Activated naive CD8-positive, alpha-beta T cell treated with anti-CD3 and anti-CD28 coated beads, Interleukin-2, amount 50 U/mL, for 24 hours (primary cell): ENCODE data around the gene KLF4.
A peak's percentile ranks its signal among the peaks of the same experiment; 100 is the strongest.
"Not testable (repeated sequence)": the region's sequence is repeated elsewhere in the genome, so short reads cannot be mapped to it uniquely, and the experiment has no call there.

ENCODE experiments used
- ATAC-seq: fragments of 150-1000 bp; cut with Tn5 transposase; one replicate; pipeline ENCODE4 v1.10.0; 2021
- DNase-seq: peaks from one replicate; pipeline ENCODE4 v3.0.0; 2021
- H3K27ac Mint-ChIP-seq: one replicate; pipeline ENCODE4 v1.8.0; 2021; ENCODE audit warnings: mild to moderate bottlenecking, mixed read lengths
- H3K27me3 Mint-ChIP-seq: one replicate; pipeline ENCODE4 v1.8.0; 2021; ENCODE audit warnings: mixed read lengths
- H3K36me3 Mint-ChIP-seq: one replicate; pipeline ENCODE4 v1.8.0; 2021; ENCODE audit warnings: low read depth, mixed read lengths
- H3K4me1 Mint-ChIP-seq: one replicate; pipeline ENCODE4 v1.8.0; 2021; ENCODE audit warnings: mixed read lengths
- H3K4me3 Mint-ChIP-seq: one replicate; pipeline ENCODE4 v1.8.0; 2021; ENCODE audit warnings: mild to moderate bottlenecking, moderate library complexity, mixed read lengths
- H3K9me3 Mint-ChIP-seq: one replicate; pipeline ENCODE4 v1.8.0; 2021; ENCODE audit warnings: mixed read lengths

Gene KLF4

DNA sequence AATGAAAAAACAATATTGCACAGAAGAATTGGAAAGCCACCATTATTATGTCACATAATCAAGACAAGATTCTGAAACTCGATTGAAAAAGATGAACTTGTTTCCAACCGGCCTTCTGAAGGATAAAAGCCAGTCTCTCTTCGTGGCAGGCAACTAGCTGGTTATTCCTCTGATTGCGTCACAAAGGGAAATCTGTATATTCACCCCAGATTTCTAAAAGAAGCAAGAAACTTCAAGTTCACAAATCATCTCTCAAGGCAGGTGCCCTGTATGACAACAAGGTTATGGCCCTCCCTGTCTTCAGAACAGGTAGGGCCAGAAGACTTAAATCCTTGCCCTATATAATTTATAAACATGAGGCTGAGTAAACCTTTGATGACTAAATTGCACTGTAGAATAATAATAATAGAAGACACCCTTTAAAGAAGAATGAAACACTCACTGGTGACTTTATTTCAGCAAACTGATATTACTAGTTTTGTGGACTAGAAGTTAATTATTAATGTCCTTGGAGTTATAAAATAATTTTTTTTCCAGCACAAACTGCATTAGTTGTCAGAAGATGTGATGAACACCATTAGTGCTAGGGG lies 2.9 kb upstream of the KLF4 start:
- DNase-seq = no peak
- ATAC-seq = no peak
- no peaks in the 10 kb centered on the region for H3K36me3 Mint-ChIP-seq
- no peak overlapping the region for H3K4me3 Mint-ChIP-seq
- H3K27ac Mint-ChIP-seq = no peak overlapping the region
- peaks cover 16% of the 10 kb centered on the region for H3K4me1 Mint-ChIP-seq
- peaks cover 56% of the 10 kb centered on the region for H3K27me3 Mint-ChIP-seq
- H3K9me3 Mint-ChIP-seq = no peaks in the 10 kb centered on the region

DNA sequence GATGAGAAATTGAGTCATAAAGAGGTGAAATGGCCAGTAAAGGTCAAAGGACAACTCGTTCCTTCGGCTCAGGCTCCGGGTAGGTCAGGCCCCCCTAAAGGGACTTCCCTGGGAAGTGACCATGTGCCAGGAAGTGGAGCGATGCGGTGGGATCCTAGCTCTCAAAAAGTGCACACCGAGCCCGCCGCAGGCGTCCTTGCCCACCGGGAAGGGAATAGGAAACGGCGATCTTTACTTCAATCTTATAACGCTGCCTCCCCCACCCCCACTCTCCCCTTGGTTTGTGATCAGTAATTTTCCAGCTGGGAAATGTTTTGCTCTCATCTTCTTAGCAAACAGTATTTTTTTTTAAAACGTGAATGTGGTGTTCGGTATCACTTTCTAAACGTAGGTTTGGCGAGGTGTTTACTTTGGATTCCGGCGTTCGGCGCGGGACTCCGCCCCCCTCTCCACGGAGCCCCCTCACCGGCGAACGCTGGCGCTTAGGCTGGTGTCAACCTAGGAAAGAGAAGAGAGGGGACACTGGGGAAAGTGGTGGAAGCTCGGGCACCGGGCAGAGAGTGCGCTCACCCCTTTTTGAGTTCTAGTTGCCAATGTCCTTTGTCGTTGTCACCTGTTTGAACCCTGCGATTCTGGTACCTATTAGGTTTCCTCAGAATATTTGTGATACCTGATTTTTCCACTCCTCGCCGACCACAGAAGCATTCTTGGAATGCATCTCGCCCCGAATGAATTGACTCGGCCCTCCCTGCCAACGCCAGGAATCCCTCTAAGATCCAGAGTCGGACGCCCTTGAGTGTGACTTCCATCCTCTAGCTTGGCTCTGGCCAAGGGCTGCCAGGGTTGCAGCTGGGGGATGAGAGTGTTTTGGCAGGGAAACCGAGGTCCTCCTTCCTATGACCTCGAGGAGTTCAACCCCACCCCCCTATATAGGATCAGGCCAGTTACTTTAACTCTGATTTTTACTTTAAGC lies 1.8 kb upstream of the KLF4 start:
- H3K27ac Mint-ChIP-seq = no peak overlapping the region
- H3K9me3 Mint-ChIP-seq = no peaks in the 10 kb centered on the region
- H3K4me1 Mint-ChIP-seq = peaks cover 16% of the 10 kb centered on the region
- DNase-seq = no peak
- no peak for ATAC-seq
- peak overlapping the region; percentile 77 for H3K4me3 Mint-ChIP-seq
- no peaks in the 10 kb centered on the region for H3K36me3 Mint-ChIP-seq
- peaks cover 63% of the 10 kb centered on the region for H3K27me3 Mint-ChIP-seq

DNA sequence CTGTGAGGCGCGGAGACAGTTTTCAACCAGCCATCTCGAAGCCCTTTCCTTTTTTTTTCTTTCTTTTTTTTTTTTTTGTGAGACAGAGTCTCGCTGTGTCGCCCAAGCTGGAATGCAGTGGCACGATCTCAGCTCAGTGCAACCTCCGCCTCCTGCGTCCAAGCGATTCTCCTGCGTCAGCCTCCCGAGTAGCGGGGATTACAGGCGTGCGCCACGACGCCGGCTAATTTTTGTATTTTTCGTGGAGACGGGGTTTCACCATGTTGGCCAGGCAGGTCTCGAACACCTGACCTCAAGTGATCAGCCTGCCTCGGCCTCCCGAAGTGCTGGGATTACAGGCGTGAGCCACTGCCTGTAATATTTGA lies 1.0 kb upstream of the KLF4 start:
- not testable (repeated sequence) for H3K27ac Mint-ChIP-seq, H3K36me3 Mint-ChIP-seq, ATAC-seq, H3K9me3 Mint-ChIP-seq
- Mint-ChIP-seq H3K4me1 (peaks cover 16% of the 10 kb centered on the region), H3K4me3 (peak overlapping the region; percentile 77), H3K27me3 (peaks cover 68% of the 10 kb centered on the region)
- peak; percentile 3 for DNase-seq

DNA sequence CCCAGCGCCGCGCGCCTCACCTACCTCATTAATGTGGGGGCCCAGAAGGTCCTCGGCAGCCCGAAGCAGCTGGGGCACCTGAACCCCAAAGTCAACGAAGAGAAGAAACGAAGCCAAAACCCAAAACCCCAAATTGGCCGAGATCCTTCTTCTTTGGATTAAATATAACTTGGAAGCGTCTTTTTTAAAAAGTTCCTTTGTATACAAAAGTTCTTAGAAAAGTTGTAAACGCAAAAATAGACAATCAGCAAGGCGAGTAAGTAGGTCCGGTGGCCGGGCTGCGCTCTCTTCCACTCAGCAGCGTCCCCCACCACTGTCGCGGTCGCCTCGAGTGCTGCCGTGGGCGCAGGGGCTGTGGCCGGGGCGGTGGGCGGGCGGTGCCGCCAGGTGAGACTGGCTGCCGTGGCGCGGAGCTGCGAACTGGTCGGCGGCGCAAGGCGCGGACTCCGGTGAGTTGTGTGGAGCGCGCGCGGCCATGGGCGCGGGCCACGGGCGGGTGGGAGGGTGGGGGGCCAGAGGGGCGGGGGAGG lies 360 bp downstream of the KLF4 start:
- Mint-ChIP-seq H3K27ac (no peak overlapping the region), H3K9me3 (no peaks in the 10 kb centered on the region)
- ATAC-seq = peak; percentile 4

DNA sequence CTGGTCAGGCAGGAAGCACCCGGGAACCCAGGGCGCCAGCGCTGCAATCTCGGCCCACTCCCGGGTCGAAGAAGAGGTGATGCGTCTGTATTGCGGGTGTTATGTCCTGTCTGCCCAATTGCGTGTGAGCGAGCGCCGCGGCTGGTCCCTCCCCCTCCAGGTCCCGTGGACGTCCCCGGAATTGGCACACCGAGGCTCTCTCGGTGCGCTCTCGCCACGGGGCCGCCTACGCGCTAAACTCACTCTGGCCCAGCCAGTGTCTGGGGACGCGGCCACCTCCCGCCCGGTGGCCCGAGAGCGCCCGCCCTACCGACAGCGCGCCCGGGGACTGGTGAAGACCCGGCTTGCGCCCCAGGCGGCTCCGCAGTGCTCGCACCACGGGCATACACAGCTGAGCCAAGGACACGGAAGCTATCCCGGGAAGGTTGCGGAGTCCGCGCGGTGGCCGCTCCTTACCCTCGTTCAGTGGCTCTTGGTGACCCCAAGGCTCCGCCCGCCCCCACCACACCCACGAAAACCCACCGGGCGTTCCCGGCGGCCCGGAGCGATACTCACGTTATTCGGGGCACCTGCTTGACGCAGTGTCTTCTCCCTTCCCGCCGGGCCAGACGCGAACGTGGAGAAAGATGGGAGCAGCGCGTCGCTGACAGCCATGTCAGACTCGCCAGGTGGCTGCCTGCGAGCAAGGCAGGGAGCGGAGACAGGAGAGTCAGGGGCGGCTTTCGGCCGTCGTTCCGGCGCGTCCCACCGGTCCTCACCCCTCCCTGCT lies 1.0 kb downstream of the KLF4 start:
- ATAC-seq (no peak), DNase-seq (peak; percentile 21)
- no peak overlapping the region for H3K27ac Mint-ChIP-seq
- H3K4me1 Mint-ChIP-seq = peaks cover 16% of the 10 kb centered on the region
- peaks cover 58% of the 10 kb centered on the region for H3K27me3 Mint-ChIP-seq
- no peaks in the 10 kb centered on the region for H3K36me3 Mint-ChIP-seq
- H3K9me3 Mint-ChIP-seq = no peaks in the 10 kb centered on the region
- H3K4me3 Mint-ChIP-seq = peak overlapping the region; percentile 66

More for the DNA sequence above, 360 bp downstream of the KLF4 start:
- no peaks in the 10 kb centered on the region for H3K36me3 Mint-ChIP-seq
- DNase-seq = no peak
- H3K4me3 Mint-ChIP-seq = peak overlapping the region; percentile 66
- peaks cover 63% of the 10 kb centered on the region for H3K27me3 Mint-ChIP-seq
- H3K4me1 Mint-ChIP-seq = peaks cover 16% of the 10 kb centered on the region

DNA sequence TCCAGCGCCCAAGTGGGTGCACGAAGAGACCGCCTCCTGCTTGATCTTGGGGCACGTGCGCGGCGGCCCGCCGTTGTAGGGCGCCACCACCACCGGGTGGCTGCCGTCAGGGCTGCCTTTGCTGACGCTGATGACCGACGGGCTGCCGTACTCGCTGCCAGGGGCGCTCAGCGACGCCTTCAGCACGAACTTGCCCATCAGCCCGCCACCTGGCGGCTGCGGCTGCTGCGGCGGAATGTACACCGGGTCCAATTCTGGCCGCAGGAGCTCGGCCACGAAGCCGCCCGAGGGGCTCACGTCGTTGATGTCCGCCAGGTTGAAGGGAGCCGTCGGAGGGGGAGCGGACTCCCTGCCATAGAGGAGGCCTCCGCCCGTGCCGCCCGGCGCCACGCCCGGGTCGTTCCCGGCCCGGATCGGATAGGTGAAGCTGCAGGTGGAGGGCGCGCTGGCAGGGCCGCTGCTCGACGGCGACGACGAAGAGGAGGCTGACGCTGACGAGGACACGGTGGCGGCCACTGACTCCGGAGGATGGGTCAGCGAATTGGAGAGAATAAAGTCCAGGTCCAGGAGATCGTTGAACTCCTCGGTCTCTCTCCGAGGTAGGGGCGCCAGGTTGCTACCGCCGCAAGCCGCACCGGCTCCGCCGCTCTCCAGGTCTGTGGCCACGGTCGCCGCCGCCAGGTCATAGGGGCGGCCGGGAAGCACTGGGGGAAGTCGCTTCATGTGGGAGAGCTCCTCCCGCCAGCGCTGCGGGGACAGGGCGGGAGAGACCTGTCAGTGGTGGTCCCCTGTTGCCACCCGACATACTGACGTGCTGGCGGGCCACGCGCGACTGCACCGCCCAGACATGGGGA lies 1.8 kb downstream of the KLF4 start:
- DNase-seq (peak; percentile 23), ATAC-seq (no peak)
- H3K27ac Mint-ChIP-seq = no peak overlapping the region
- H3K27me3 Mint-ChIP-seq = peaks cover 59% of the 10 kb centered on the region
- H3K9me3 Mint-ChIP-seq = no peaks in the 10 kb centered on the region
- peaks cover 16% of the 10 kb centered on the region for H3K4me1 Mint-ChIP-seq
- no peaks in the 10 kb centered on the region for H3K36me3 Mint-ChIP-seq
- H3K4me3 Mint-ChIP-seq = no peak overlapping the region

DNA sequence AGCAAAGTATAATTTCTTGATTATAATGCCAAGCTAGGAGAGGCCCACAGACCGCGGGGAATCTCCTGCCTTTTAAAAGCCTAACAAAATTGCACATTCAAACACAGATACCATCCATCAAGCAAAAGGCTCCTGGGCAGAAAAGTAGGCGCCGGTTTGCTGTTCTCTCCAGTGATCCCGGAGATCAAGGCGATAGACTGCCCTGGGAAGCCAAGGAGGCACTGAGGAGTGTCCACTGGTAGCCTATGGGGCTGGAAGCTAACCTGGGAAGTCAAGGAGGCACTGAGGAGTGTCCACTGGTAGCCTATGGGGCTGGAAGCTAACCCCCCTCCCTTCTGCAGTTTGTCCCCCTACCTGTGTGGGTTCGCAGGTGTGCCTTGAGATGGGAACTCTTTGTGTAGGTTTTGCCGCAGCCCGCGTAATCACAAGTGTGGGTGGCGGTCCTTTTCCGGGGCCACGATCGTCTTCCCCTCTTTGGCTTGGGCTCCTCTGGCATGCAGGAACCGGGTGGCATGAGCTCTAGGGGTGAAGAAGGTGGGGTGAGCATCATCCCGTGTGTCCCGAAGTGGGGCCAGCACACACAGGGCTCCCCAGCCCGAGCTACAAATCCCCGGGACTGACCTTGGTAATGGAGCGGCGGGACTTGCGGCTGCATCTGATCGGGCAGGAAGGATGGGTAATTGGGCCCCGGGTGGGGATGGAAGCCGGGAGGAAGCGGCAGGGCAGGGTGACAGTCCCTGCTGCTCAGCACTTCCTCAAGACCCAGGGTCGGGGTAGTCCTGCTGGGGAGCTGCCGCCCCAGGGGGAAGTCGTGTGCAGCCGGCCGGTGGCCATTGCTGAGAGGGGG lies 2.7 kb downstream of the KLF4 start:
- DNase-seq = peak; percentile 4
- H3K27me3 Mint-ChIP-seq = peaks cover 51% of the 10 kb centered on the region
- no peak overlapping the region for H3K4me3 Mint-ChIP-seq
- H3K27ac Mint-ChIP-seq = no peak overlapping the region
- H3K9me3 Mint-ChIP-seq = no peaks in the 10 kb centered on the region
- H3K36me3 Mint-ChIP-seq = no peaks in the 10 kb centered on the region
- no peak for ATAC-seq
- H3K4me1 Mint-ChIP-seq = peaks cover 16% of the 10 kb centered on the region

DNA sequence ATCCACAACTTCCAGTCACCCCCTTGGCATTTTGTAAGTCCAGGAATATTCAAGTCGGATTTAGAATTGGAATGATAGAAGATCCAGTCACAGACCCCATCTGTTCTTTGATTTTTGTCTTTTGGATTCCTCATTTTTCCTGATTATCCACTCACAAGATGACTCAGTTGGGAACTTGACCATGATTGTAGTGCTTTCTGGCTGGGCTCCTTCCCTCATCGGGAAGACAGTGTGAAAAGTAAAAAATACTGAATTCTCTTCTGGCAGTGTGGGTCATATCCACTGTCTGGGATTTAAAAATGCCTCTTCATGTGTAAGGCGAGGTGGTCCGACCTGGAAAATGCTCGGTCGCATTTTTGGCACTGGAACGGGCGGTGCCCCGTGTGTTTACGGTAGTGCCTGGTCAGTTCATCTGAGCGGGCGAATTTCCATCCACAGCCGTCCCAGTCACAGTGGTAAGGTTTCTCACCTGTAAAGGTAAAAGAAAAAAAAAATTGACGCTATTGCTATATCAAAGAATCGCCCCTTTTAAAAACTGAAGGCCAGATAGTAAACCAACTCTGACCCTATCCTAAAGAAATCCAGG lies 4.0 kb downstream of the KLF4 start:
- no peak overlapping the region for H3K27ac Mint-ChIP-seq
- no peaks in the 10 kb centered on the region for H3K9me3 Mint-ChIP-seq
- H3K4me1 Mint-ChIP-seq = peaks cover 8% of the 10 kb centered on the region
- no peak for DNase-seq
- no peak for ATAC-seq
- H3K27me3 Mint-ChIP-seq = peaks cover 41% of the 10 kb centered on the region
- no peaks in the 10 kb centered on the region for H3K36me3 Mint-ChIP-seq
- H3K4me3 Mint-ChIP-seq = no peak overlapping the region

DNA sequence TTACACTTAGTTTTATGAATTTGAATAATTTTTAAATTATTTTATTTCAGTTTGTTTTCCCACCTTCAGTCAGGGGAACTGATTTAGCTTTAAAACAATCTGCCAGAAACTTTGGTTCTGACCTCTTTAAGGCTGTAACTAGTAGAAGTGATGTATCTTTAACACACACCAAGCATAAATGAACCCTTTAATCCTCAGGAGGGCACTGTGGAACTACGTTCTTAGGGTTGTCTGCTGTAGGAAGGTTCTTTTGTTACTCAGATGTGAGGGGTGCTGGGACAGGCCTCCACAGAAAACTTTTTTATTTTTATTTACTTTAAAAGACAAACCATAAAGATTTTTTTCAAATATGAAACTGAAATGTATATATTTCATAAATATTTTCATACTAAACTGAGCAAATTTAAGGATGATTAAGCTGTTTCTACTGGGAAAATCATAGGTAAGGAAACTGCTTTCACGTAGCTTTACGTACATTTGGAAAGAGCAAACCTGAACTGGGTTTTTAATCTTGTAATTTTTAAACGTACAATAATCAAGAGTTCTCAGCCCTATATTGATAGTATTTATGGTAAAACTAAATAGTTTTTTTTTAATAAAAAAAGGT lies 5.3 kb downstream of the KLF4 start:
- Mint-ChIP-seq H3K36me3 (no peaks in the 10 kb centered on the region), H3K27me3 (peaks cover 38% of the 10 kb centered on the region), H3K4me1 (peaks cover 4% of the 10 kb centered on the region), H3K4me3 (no peak overlapping the region), H3K9me3 (no peaks in the 10 kb centered on the region), H3K27ac (no peak overlapping the region)
- DNase-seq = no peak
- no peak for ATAC-seq

DNA sequence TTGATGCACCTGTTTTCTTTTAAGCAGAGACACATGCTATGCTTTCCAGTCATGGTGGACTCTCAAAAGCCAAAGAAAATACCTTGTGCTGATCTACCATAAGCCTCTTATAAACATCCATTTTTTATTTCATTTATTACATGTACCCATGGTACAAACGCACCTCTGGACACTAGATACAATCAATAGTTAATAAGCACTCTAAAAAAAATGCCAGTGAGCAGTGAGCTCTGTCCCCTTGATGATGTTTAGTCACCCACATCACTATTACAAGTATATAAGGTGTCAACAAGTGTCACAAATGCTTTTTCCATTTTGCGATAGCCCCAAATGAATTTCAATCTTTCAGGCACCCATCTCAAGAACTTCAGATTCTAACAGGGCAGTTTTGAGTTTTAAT lies 5.9 kb downstream of the KLF4 start:
- H3K9me3 Mint-ChIP-seq = no peaks in the 10 kb centered on the region
- H3K27ac Mint-ChIP-seq = no peak overlapping the region
- H3K27me3 Mint-ChIP-seq = peaks cover 33% of the 10 kb centered on the region
- DNase-seq (no peak), ATAC-seq (no peak)
- H3K36me3 Mint-ChIP-seq = no peaks in the 10 kb centered on the region
- no peak overlapping the region for H3K4me3 Mint-ChIP-seq
- no peaks in the 10 kb centered on the region for H3K4me1 Mint-ChIP-seq

DNA sequence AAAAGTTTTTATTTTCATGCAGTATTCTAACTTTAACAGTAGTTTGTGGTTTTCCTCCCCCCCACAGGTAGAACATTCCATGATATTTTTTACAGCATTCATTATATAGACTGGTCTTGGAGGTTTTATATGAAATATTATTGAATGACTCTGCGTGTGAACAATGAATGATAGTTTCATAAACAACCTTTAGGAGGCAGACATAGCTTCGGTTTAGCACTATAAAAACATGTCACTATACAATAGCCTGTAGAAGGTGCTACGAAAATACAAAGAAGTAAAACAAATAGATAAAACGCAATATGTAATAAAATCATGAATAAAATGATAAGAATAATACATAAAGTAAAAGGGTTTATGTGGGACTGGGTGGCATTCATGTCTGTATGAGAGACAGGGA lies 8.5 kb downstream of the KLF4 start:
- Mint-ChIP-seq H3K4me1 (no peaks in the 10 kb centered on the region), H3K4me3 (no peak overlapping the region), H3K27me3 (peaks cover 17% of the 10 kb centered on the region), H3K27ac (no peak overlapping the region), H3K36me3 (no peaks in the 10 kb centered on the region), H3K9me3 (no peaks in the 10 kb centered on the region)
- ATAC-seq (no peak), DNase-seq (no peak)

DNA sequence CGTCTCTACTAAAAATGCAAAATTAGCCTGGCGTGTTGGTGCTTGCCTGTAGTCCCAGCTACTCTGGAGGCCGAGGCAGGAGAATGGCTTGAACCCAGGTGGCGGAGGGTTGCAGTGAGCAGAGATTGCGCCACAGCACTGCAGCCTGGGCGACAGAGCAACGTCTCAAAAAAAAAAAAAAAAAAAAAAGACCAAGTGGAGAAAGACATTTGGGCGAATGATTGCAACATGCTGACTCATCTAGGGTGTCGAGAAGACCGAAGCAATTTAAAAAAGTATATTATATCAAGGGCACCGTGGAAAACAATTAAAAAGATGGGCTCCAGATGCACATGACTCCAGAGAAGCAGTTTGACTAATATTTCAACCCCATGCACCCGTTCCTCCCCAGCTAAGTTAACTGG lies 9.2 kb downstream of the KLF4 start:
- H3K36me3 Mint-ChIP-seq = no peaks in the 10 kb centered on the region
- ATAC-seq = no peak
- no peaks in the 10 kb centered on the region for H3K4me1 Mint-ChIP-seq
- no peak overlapping the region for H3K27ac Mint-ChIP-seq
- no peak for DNase-seq
- H3K4me3 Mint-ChIP-seq = no peak overlapping the region
- H3K9me3 Mint-ChIP-seq = no peaks in the 10 kb centered on the region
- peaks cover 11% of the 10 kb centered on the region for H3K27me3 Mint-ChIP-seq

DNA sequence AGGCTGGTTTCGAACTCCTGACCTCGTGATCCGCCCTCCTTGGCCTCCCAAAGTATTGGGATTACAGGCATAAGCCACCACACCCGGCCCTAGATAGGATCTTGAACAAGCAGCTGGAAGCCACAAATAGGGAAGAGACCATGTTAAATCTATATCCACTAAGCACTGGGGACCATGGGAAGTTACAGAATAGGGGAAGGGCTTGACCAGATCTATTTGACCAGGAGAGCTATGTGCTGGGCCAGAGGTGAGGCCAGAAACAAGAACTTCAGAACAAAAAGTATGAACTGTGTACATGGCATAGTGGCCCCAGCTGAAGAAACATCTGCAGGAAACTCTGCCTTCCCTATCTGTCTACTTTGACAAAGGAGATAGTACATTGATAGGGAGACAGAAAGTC lies 10.8 kb downstream of the KLF4 start:
- Mint-ChIP-seq H3K27me3 (peaks cover 7% of the 10 kb centered on the region), H3K36me3 (no peaks in the 10 kb centered on the region), H3K27ac (no peak overlapping the region), H3K4me3 (no peak overlapping the region), H3K4me1 (no peaks in the 10 kb centered on the region), H3K9me3 (no peaks in the 10 kb centered on the region)
- ATAC-seq = no peak
- DNase-seq = no peak
